ENCODE results near the gene EP300.

GRCh38 chr22:41229215-41229614 is 136.8 kb downstream of the EP300 start:
- TF ChIP-seq, protein P1, sequence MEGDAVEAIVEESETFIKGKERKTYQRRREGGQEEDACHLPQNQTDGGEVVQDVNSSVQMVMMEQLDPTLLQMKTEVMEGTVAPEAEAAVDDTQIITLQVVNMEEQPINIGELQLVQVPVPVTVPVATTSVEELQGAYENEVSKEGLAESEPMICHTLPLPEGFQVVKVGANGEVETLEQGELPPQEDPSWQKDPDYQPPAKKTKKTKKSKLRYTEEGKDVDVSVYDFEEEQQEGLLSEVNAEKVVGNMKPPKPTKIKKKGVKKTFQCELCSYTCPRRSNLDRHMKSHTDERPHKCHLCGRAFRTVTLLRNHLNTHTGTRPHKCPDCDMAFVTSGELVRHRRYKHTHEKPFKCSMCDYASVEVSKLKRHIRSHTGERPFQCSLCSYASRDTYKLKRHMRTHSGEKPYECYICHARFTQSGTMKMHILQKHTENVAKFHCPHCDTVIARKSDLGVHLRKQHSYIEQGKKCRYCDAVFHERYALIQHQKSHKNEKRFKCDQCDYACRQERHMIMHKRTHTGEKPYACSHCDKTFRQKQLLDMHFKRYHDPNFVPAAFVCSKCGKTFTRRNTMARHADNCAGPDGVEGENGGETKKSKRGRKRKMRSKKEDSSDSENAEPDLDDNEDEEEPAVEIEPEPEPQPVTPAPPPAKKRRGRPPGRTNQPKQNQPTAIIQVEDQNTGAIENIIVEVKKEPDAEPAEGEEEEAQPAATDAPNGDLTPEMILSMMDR (tag by site-specific recombination; IDR thresholded peaks at IDR 0.05), result no peak
- TF ChIP-seq ZNF274 (IDR thresholded peaks at IDR 0.05; ENCODE audit: low read length) (no peak), ZNF274 (tag by site-specific recombination; IDR thresholded peaks at IDR 0.05; ENCODE audit: borderline replicate concordance) (no peak), ZNF670 (tag by site-specific recombination; IDR thresholded peaks at IDR 0.05; ENCODE audit: low read depth) (no peak), ZNF394 (tag by site-specific recombination; IDR thresholded peaks at IDR 0.05; ENCODE audit: borderline replicate concordance) (no peak), OSR2 (tag by site-specific recombination; IDR thresholded peaks at IDR 0.05) (no peak), ZNF510 (tag by site-specific recombination; IDR thresholded peaks at IDR 0.05; ENCODE audit: insufficient replicate concordance) (no peak), KLF16 (tag by site-specific recombination; IDR thresholded peaks at IDR 0.05) (no peak), SCRT1 (tag by site-specific recombination; IDR thresholded peaks at IDR 0.05; ENCODE audit: borderline replicate concordance) (no peak), ZNF530 (tag by site-specific recombination; IDR thresholded peaks at IDR 0.05; ENCODE audit: low read depth) (no peak), ZSCAN30 (tag by site-specific recombination; IDR thresholded peaks at IDR 0.05) (no peak)
- TF ChIP-seq, protein P2, sequence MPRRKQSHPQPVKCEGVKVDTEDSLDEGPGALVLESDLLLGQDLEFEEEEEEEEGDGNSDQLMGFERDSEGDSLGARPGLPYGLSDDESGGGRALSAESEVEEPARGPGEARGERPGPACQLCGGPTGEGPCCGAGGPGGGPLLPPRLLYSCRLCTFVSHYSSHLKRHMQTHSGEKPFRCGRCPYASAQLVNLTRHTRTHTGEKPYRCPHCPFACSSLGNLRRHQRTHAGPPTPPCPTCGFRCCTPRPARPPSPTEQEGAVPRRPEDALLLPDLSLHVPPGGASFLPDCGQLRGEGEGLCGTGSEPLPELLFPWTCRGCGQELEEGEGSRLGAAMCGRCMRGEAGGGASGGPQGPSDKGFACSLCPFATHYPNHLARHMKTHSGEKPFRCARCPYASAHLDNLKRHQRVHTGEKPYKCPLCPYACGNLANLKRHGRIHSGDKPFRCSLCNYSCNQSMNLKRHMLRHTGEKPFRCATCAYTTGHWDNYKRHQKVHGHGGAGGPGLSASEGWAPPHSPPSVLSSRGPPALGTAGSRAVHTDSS (tag by site-specific recombination; IDR thresholded peaks at IDR 0.05), result no peak
- TF ChIP-seq, protein P3, sequence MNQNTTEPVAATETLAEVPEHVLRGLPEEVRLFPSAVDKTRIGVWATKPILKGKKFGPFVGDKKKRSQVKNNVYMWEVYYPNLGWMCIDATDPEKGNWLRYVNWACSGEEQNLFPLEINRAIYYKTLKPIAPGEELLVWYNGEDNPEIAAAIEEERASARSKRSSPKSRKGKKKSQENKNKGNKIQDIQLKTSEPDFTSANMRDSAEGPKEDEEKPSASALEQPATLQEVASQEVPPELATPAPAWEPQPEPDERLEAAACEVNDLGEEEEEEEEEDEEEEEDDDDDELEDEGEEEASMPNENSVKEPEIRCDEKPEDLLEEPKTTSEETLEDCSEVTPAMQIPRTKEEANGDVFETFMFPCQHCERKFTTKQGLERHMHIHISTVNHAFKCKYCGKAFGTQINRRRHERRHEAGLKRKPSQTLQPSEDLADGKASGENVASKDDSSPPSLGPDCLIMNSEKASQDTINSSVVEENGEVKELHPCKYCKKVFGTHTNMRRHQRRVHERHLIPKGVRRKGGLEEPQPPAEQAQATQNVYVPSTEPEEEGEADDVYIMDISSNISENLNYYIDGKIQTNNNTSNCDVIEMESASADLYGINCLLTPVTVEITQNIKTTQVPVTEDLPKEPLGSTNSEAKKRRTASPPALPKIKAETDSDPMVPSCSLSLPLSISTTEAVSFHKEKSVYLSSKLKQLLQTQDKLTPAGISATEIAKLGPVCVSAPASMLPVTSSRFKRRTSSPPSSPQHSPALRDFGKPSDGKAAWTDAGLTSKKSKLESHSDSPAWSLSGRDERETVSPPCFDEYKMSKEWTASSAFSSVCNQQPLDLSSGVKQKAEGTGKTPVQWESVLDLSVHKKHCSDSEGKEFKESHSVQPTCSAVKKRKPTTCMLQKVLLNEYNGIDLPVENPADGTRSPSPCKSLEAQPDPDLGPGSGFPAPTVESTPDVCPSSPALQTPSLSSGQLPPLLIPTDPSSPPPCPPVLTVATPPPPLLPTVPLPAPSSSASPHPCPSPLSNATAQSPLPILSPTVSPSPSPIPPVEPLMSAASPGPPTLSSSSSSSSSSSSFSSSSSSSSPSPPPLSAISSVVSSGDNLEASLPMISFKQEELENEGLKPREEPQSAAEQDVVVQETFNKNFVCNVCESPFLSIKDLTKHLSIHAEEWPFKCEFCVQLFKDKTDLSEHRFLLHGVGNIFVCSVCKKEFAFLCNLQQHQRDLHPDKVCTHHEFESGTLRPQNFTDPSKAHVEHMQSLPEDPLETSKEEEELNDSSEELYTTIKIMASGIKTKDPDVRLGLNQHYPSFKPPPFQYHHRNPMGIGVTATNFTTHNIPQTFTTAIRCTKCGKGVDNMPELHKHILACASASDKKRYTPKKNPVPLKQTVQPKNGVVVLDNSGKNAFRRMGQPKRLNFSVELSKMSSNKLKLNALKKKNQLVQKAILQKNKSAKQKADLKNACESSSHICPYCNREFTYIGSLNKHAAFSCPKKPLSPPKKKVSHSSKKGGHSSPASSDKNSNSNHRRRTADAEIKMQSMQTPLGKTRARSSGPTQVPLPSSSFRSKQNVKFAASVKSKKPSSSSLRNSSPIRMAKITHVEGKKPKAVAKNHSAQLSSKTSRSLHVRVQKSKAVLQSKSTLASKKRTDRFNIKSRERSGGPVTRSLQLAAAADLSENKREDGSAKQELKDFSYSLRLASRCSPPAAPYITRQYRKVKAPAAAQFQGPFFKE (tag by site-specific recombination; IDR thresholded peaks at IDR 0.05; ENCODE audit: borderline replicate concordance), result no peak
- TF ChIP-seq, protein P4, sequence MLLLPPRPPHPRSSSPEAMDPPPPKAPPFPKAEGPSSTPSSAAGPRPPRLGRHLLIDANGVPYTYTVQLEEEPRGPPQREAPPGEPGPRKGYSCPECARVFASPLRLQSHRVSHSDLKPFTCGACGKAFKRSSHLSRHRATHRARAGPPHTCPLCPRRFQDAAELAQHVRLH (tag by site-specific recombination; IDR thresholded peaks at IDR 0.05), result no peak

Data from HEK293 (cell line).